ENCODE measurements around the gene SARDH.
"Not testable (repeated sequence)": the region's sequence is repeated elsewhere in the genome, so short reads cannot be mapped to it uniquely, and the experiment has no call there.

Gene SARDH

DNA sequence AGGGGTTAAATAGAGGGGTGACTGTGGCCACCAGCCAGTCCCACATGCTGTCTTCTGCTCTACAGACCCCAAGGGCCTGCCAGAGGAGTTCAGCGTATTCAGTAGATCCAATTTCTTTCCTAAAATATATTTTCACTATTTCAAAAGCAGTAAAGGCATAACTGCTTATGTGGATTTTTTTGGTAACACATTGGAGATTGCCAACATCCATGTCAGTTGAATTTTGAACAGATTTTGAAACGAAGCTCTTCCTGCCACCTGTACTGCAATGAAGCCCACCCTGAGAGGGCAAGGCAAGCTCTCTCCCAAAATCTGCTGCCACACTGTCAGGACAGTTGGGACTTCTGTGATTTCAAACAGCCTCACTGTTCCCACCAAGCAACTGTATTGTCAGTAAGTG is 37.1 kb upstream of the SARDH start:
- DNase-seq, result no peak

DNA sequence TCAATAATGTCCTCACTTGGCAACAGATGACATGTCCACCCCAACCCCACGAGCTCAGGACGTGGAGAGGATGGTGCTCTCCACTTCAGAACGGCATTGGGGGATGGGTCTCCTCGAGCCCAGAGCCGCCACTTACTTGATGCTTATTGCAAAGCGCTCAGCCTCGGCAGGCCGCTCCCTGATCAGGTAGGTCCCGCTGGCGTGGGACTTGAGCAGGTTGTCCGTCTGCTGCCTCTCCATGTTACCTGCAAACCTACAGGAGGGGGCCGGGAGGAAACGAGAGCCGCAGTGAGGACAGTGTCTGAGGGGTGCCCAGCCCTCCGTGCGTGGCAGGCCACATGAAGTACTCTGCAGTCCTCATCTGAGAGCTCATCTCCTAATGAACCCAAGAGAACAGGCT is 36.6 kb upstream of the SARDH start:
- no peak for DNase-seq

DNA sequence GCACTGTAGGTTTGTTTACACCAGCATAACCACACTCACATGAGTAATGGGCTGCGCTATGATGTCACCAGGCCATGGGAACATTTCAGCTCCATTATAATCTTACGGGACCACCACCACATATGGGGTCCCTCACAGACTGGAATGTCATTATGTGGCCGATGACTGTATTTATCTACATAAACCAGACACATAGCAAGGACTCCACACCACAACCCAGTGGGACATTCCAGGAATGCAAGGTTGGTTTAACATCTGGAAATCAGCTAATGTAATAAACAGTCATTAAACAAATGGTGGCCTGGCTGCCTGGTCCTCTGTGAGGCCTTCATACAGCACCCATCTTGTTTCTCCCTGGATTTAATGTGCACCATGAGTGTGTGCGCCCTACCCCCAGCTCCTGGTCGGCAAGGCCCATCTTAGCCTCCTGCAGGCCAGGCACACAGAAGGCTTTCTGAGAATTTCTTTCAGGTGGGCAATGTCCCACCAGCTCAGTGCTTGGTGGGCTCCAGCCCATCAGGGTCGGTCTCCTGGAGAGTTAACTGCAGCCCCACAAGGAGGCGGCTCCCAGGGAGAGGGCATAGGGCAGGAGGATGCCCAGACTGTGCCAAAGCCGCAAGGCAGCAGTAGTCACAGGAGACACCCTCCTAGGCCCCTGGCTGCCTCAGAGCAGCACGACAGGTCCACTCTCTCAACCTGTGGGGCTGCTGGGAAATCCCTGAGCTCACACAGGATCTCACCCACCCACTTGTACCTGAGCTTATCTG is 35.9 kb upstream of the SARDH start:
- no peak for DNase-seq

DNA sequence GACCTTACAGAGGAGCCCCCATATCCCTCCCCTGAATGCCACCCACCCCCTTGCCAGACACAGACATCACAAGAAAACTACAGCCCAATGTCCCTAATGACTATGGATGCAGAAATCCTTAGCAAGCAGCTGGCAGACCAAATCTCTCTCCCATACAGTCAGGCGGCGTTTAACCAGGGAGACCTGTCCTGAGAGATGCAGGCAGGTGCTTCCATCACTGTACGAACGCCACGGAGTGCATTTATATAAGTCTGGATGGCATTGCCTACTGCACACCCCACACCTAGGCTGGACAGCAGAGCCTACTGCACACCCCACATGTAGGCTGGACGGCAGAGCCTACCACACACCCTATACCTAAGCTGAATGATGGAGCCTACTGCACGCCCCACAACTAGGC is 34.4 kb upstream of the SARDH start:
- no peak for DNase-seq

DNA sequence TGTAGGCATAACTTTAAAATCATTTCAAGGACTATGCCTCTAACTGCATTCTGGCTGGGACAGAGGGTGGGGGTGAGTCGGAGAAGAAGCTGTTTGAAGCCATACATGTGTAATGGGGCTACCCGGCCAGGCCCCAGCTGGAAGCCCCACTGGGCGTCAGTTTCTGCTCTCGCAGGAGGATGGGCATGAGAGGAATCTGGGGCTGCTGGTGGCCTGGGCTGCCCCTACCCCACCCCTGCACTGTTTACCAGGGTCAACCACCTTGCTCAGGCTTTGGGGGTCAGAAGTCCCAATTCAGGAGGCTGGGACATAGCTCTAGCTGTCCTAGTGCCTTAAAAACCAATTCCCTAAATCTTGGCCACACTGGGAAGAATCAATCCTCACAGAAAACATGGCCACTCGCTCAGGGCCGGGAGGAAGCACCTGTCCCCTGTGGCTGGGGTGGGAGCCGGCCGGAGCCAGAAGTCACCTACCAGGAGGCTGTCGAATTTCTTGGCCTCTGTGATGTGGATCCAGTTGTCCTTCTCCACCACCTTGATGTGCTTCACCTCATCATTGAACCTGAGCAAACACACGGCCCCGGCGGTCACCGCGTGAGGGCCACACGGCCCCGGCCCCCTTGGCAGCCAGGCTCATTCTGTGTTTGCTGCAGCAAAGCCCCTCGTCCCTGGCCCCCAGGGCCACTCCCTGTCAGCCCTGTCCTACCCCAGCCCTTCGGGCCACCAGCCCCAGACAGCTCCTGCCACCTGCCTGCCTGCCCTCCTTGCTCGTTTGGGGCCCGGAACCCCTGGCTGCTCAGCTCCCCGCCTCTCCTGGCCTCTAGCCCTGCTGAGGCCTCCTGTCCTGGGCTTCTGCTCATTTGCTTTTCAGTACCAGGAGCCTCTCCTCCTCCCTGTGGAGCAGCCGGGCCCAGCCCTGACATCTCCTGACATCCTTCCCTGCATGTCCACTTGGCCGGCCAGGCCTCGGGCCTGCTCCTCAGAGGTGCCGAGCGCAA is 33.6 kb upstream of the SARDH start:
- DNase-seq, result no peak

DNA sequence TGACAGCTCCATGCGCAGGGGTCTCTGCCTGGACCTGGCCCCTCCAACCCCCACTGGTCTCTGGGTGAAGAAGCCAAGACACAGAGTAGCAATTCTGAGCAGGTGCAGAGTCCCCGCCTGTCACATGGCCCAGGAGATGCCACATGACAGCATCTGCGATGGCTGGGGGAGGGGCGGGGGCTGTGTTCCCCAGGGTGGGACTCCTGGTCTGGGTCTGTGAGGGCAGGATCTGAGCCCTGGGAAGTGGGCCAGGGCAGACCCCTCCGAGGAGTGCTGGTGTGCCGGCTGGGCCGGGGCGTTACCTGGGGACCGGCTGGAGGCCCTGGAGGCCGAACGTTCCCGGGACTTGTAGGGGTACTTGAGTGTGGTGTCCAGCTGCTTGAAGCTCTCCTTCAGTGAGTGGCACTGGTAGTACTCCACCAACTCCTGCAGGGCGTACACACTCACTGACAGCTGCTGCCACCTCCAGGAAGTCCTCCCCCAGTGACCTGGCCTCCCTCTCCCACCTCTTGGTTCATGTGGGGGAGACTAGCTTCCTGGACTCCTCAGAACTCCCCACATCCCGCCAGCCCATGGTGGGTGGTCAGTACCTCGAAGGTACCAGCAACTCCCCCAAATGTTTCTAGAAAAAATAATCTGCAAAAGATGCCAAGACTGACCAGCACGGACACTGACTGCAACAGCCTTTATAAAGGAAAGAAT is 32.1 kb upstream of the SARDH start:
- DNase-seq, result no peak

DNA sequence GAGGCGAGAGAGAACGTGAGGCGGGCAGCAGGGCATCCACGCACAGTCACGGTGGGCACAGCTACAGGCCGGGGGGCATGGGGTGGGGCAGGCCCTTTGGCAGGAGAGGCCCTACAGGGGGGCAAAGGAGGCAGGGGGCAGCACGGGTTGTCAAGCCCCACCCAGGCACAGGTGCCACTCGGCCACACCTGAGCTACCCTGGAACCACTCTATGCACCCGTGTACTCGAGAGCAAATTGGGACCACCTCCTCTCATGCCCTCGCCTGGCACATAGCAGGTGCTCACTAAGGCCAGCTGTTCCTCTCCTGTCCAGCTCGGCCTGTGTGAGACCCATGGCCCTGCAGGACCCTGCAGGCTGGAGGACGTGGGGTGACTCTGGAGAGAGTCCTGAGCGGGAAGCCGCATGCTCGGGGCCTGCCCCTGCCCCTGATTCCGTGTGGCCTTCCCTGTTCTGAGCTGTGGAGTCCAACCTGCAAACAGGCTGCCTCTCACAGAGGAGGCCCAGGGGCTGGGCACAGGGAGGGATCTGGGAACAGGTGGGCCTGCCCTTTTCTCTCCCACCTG is 31.4 kb upstream of the SARDH start:
- no peak for DNase-seq

DNA sequence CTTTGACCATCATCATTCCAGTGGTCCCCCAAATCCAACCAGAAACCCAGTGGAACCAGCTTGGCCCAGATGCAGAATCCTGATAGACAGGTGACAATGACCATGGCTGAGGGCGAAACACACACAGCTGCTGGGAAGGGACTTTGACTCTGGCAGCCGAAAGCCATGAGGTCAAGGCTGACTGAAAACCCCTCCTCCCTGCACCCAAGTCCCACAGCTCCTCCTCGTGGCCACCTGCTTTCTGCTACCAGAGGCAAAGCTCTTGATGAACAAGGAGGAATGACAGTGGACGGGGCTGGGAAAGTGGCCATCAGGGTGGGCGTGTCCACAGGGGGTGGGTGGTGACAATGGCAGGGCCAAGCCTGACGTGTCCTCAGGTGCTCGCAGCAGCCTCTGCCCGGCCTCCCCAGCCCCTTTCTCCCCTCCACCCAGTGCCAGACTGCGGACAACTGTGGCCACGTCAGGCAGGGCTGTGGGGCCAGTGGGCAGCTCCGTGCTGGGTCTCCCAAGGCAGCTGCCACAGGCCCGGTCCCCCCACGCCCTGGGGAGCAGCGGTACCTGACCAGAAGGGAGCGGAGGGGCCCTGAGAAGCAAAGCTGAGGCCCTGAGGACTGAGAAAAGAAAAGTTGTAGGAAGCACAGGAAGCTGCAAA is 30.8 kb upstream of the SARDH start:
- no peak for DNase-seq

DNA sequence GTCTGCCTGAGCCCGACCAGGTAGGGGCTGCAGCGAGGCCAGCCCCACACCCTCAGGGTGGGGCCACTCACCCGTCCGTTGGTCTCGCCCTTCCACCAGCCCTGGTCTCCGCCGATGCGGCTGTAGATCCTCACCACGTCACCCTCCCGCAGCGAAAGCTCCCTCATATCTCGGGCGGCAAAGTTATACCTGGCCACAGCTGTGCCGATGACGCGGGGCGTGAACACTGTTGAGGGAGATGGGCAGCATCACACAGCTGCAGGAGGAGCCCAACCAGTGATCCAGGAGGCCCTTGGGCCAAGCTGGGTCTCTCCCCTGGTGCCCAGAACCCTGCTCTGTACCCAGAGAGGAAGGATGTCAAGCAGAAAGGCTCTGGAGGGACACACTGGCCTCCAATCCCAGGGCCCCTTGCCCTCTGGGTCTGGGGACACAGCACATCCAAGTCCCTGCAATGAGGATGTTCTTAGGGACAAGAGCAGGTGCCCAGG is 30.3 kb upstream of the SARDH start:
- no peak for DNase-seq

DNA sequence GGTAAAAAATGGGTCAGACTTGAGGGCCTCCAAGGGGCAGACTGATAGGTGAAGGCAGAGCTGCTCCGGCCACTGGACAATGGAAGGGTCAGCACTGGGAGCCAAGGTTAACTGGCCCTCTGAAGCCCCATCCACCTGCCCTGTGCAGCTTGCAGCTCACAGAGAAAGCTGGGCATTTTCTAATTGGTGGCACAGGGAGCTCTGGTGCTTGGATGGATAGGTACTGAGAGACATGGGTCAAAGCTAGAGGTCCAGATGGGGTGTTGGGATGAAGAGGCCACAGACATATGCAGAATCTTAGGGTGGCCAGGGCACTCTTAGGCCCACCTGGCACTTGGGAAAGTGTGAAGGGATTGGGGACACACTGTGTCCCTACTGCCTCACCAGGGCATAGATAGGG is 29.5 kb upstream of the SARDH start:
- DNase-seq, result no peak

DNA sequence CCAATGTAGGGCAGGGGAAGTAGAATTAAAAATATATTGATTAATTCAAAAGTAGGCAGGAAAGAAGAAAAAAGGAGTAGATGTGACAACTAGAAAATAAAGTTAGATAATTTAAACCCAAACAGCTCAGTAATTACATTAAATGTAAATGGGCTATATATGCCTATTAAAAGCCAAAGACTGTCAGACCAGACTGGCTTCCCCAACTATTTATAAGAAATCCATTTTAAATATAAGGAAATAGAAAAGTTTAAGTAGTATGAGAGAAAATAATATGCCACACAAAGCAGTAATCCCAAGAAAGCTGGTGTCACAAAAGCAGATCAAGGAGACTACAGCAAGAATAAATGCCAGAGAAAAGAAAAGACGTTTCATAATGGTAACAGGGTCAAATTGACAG is 28.9 kb upstream of the SARDH start:
- DNase-seq, result no peak

DNA sequence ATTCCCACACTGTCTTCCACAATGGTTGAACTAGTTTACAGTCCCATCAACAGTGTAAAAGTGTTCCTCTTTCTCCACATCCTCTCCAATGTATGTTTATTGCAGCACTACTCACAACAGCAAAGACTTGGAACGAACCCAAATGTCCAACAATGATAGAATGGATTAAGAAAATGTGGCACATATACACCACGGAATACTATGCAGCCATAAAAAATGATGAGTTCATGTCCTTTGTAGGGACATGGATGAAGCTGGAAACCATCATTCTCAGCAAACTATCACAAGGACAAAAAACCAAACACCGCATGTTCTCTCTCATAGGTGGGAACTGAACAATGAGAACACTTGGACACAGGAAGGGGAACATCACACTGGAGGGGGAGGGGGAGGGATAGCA is 28.1 kb upstream of the SARDH start:
- not testable (repeated sequence) for DNase-seq

DNA sequence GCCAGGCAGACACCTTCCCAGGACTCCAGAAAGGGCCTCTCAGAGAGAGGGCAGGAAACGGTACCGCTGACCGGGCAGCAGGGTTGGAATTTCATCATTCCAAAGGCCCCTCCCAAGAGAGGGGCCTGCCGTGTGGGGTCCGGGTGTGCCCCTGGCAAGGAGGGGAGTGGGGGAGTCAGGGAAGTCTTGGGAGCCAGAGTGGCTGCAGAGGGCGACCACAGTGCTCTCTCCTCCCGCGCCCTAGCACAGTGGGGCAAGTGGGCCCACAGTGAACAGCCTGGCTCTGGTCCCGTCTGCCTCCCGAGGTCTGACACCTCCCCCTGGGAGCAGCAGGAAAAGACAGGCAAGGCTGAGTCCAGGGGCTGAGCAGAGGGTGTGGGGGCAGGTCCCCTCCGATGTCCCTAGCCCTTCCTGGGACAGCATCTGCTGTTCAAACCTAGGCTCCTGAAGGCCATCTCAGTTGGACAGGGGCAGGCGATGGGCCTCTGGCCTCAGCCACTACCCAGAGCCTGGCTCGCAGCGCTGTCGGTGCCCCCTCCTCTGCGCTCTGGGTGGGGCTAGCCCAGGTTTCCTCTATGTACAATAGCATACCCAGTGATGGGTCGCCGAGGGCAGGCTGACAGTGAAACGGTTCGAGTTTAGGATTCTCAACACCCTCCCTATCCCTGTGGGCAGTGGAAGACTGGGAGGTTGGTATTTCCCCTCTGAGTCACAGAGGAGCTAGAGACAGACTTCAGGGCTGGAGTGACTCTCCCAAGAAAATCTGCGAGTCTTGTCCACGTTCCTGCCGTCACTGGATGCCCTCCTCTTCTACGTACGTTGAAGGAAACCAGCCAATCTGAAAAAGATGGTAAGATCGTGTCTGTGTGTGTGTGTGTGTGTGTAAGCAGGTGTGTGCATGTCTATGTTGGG is 25.4 kb upstream of the SARDH start:
- no peak for DNase-seq

DNA sequence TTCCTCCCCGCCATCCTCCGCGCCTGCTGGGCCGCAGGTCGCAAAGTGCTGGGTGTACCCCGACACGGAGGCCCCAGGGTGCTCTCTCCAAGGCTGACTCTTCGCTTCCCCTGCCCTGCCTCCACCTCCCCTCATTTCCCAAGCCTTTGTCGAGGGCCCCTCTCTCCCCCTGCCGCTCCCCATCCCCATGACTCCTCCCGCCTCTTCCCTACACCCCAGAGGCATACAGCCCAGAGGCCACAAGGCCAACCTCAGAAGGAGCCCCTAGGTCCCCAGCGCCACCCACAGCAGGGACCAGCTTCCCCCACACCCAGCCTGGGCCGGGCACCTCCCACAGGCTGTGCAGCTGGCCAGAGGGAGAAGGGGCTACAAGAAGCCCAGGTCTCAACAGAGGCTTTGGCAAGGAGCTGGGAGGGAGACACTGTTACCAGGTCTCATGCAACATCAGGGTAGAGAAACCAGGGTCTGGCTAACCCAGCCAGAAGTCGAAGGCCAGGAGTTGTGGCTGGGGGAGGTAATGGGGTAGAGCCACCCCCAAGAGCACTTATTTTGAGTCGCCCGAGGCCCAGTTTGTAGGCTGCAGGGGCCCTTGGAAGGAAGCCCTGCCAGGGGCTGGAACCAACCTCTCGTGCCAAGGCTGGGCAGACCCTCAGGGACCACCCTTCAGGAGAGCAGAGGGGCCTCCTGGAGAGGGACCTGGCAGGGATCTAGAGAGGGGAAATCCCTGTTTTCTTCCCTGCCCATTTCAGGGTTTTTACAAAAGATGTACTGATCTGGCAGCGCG is 24.5 kb upstream of the SARDH start:
- no peak for DNase-seq

DNA sequence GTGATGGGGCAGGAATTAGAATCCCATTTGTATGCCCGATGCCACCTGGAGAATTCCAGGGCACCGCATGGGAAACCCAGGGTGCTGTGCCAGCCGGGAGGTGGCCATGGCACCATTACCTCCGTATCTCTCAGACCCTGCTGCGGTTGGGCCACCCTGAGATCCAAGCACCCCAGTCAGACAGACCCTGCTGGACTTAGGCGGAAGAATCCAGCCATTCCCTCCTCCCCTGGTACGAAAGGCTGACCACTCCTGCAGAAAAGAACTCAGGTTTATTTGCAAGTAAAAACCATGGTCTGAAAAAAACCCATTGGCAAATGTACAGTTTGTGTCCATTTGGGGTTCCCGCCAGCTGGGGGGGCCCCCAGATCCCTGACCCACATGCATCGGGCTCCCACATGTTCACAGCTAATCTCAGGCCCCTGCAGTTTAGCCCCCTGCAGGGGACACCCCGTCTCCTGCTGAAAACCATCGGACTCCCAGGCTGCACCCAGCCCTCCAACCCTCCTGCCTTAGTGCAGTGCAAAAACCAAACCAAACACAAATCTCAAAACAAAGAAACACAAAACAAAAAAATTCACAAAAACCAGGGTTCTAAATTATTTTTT is 23.6 kb upstream of the SARDH start:
- DNase-seq, result no peak

DNA sequence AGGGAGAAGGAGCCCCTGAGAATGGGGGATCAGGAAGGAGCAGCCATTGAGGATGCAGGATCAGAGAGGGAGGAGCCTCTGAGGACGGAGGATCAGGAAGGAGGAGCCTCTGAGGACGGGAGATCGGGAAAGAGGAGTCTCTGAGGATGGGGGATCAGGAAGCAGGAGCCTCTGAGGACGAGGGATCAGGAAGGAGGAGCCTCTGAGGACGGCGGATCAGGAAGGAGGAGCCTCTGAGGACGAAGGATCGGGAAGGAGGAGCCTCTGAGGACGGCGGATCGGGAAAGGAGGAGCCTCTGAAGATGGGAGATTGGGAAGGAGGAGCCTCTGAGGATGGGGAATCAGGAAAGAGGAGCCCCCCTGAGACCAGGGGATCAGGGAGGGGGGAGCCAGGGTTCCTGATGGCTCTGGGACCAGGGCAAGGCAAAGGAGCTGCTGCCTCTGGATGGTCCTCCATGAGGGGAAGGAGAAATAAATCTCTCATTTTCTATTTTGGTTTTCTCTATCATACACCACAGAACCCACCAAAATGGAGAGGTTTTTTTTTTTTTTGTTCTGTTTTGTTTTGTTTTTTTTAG is 22.6 kb upstream of the SARDH start:
- DNase-seq, result no peak

DNA sequence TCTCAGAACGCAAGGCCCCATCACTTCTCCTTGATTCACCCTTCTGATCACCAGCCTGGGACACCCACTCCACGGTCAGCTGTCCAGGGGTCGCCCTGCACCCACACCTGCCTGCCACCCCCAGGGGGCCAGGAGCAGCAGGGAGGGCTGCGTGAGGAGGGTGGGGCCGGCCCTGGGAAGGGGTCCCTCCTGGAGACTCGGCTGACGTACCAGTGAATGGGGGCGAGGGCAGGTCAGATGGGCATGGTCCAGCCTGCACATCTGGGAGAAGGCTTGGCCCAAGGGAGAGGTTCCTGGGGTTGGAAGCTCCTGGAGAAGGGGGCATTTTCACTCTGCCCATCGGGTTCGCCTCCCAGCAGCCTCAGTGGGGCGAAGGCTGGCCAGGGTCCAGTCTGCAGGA is 21.8 kb upstream of the SARDH start:
- no peak for DNase-seq

DNA sequence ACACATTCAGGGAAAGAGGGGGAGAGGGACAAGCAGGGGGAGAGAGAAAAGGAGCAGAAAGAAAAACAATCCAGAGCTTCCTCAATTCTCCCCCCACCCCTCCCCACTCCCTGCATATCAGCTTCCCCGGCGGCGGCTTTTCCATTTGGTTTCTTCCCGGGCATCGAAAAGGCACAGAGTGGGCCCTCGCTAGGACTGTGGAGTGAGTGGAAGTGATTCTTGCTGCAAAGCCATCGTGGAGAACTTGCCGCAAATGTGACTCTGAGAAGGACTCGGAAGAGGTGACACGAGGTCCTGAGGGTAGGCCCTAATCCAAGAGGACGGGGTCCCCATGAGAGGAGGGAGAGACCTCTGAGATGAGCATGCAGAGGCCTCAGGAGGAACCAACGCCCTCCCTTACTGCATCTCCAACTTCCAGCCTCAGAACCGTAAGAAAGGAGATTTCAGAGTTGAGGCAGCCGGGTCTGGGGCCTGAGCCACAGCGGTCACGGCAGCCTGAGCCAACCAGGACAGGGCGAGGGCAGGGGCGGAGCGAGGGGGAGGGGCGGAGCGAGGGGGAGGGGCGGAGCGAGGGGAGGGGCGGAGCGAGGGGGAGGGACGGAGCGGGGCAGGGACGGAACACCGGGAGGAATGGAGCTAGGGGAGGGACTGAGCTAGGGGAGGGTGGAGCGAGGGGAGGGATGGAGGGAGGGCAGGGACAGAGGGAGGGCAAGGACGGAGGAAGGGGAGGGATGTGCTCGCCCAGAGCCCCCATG is 21.2 kb upstream of the SARDH start:
- DNase-seq, result no peak

DNA sequence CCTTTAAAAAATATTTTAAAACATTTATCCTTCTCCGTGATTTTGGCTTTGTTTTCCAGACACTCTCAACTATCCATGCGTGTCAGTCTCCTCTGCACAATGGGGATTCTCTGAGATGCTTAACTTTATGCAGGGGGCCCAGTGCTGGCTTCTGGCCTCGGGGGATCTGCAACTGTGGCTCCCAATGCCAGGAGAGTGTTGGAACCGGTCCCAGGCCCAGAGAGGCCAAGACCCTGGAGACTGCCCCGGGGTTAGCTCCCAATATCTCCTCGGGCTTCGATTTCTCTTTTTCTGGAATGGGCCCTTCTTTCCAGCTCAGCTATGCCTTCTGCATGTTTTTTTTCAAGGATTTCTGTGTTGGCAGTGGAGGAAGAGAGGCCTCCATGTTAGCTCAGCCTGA is 20.1 kb upstream of the SARDH start:
- no peak for DNase-seq

All from cortex of kidney (tissue), 1 donor.